GM21360 (cell line): Measurements from ENCODE around the gene PNPLA7.
"Not testable (repeated sequence)": the region's sequence is repeated elsewhere in the genome, so short reads cannot be mapped to it uniquely, and the experiment has no call there.

ENCODE experiments used
- ATAC-seq: cut with Tn5 transposase; IDR thresholded peaks from one replicate; pipeline ENCODE4 v1.9.1; 2021; ENCODE audit warnings: mild to moderate bottlenecking, moderate library complexity; ENCODE audit not compliant: unreplicated experiment

PNPLA7 gene

GRCh38 chr9:137452761-137453642, 97.2 kb downstream of the PNPLA7 start:
- no peak for ATAC-seq

GRCh38 chr9:137452006-137452760, 98.0 kb downstream of the PNPLA7 start:
- no peak for ATAC-seq

DNA sequence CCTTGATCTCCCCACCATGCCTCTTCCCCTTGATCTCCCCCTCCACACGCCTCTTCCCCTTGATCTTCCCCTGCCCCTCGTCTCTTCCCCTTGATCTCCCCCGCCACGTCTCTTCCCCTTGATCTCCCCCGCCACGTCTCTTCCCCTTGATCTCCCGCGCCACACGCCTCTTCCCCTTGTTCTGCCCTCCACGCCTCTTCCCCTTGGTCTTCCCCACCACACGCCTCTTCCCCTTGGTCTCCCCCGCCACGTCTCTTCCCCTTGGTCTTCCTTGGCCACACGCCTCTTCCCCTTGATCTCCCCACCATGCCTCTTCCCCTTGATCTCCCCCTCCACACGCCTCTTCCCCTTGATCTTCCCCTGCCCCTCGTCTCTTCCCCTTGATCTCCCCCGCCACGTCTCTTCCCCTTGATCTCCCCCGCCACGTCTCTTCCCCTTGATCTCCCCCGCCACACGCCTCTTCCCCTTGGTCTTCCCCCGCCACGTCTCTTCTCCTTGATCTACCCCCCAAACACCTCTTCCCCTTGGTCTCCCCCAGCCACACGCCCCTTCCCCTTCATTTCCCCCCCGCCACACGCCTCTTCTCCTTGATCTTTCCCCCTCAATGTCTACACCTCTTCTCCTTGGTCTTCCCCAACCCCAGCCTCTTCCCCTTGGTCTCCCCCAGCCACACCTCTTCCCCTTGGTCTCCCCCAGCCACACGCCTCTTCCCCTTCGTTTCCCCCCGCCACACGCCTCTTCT, 98.8 kb downstream of the PNPLA7 start:
- not testable (repeated sequence) for ATAC-seq

GRCh38 chr9:137450539-137451222, 99.5 kb downstream of the PNPLA7 start:
- ATAC-seq: not testable (repeated sequence)

DNA sequence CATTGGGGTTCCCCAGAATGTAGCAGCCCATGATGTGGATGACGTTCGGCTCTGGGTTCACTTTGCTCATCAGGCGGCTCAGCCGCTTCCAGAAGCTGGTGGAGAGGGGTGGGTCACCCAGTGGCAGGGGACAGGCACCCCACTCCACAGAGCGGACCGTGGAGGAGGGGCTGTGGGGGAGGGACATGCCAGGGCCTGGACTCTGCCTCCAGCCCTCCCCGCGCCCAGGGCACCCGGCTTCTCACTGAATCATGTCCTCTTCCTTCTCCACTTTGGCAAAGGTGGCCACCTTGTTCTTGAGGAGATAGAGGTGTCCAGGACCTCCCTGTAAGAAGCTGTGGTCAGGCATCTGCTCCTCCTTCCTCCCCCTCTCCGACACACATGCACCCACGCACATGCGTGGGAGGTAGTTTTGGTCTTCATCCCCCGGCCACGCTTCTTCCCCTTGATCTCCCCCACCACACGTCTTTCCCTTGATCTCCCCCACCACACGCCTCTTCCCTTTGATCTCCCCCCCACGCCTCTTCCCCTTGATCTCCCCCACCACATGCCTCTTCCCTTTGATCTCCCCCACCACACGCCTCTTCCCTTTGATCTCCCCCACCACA, 100.2 kb downstream of the PNPLA7 start:
- no peak for ATAC-seq

DNA sequence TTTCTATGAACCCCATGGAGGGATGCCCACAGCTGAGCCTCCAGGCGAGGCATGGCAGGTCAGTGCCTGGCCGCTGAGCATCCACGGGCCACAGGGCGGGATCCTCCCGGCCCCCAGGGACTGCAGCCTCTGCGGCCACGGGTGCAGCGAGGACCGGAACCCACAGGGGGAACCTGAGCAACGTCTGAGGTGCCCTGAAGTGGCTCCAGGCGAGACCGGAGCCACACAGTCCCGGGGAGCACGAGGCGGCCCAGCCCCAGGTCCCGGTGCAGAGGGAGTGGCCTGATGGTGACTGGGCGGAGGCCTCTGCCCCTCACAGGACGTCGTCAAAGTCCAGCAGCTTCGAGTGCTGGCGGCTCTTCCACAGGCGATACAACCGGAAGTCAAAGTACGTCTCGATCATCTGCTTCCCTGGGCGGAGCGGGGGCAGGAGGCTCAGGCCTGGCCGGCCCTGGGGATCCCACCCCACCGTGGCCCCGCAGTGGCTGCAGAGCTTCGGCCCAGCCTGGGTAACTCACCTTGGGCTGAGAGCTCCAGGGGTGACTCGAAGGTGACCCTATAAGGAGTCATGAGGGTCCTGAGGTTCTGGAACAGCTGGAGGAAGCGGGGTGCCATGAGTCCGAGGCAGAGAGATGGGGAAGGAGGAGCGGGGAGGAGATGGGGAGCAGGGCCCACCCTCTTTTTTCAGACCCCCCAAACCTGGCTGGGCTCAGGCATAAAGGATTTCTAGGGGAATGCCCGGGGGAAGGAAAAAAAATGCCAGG, 100.9 kb downstream of the PNPLA7 start:
- ATAC-seq: no peak

GRCh38 chr9:137448602-137448962, 101.6 kb downstream of the PNPLA7 start:
- no peak for ATAC-seq

DNA sequence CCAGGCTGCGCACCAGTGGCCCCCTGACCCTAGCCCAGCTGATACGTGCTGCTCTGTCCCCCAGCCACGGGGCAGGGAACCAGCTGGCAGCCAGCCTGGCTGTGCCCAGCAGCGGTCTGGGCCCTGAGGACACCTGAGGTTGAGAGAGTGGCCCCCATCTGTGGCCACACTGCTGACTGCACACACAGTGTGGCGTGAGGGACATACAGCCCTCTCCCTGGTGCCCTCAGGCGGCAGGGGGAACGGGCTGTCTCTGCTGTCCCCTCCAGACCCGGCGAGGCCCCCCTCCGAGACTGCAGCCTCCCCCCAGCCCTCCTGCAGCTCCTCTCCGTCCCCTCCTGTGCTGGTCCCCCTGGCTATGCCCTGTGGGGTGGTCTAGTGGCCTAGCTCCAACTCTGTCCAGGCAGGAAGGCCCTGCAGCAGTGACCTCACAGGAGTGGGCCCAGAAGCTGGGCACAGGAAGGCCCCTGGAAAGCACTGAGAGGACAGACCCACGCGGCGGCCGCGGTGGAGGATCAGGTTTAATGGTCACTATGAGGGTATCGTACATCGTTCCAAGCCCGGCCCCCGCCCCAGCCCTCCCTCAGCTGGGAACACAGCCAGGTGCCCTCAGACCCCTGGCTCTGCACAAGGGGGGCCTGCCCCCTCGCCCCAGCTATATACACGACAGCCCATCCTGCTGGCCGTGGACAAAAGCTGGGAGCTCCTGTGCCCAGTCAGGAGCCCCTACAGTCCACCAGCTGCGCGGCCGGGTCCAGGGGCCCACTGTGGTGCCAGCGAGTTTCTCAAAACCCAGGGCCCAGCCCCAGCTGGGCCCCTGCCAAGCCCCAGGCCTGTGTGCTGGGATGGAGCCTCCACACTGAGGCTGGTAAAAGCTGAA, 102.2 kb downstream of the PNPLA7 start:
- ATAC-seq: no peak

DNA sequence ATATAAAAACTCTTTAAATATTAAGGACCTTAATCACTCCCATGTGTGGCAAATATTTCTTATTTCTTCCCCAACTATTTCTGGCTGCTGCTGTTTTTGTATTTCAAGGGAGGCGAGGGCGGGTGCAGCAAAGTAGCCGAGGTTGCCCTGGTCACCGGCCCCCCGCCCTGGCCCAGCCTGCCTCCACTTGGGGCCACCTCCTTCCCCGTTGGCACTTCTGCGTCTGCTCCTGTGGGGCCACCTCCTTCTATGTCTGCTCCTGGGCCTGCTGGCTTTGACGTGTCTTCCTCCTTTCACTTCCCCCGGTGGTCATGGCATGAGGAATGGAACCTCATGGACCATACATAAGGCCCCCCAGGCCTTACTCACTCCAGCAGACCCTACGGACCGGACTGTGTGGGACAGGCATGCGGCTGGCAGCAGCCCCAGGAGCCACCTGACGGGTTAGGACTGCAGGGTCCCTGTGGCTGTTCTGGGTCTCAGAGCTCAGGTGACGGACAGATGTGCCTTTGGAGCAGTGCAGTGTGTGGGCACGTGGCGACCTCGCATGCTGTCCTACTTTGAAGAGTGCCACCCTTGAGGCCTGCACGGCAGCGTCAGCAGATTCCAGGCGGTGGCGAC, 103.2 kb downstream of the PNPLA7 start:
- ATAC-seq: no peak

DNA sequence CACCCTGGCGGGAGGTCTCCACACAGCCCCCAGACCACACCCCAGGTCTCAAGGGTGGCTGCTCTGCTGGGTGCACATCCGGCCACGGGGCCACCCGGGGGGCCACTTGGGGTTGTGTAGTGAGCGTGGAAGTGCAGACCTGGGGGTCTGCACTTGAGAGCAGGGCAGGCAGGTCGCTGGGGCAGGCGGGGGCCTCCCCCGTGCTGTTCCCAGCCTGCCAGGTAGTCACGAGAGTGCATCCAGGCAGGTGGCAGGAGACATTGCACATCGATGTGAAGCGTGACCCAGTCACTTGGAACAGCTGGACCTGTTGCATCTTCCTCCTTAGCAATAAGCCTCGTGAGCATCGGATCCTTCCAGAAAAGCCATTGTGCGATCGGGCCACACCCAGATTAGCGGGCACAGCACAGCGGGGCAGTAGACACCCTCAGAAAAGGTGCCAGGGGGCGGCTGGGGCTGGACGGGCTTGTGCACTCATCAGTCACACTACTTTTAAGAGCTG, 104.2 kb downstream of the PNPLA7 start:
- no peak for ATAC-seq

DNA sequence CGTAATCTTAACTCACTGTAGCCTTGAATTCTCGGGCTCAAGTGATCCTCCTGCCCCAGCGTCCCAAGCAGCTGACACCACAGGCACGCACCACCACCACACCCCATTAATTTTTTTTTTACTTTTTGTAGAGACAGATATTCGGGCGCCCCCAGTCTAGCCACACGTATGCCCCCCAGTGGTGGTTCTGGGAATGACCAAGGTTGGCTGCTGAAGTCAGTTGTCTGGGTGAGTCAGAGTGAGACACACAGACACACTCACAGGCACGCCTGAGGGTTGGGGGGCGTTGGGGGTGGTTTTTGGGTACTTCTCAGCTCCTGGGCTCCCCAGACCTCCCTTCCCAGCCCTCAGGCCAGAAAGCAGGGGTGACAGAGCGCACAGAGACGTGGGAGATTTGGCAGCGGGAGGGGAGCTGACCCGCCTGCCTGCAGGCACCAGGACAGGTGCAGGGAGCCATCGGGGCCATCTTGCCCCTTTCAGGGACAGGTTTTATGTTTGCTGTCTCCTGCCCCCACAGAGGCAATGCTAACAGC, 104.9 kb downstream of the PNPLA7 start:
- no peak for ATAC-seq

- no peak for ATAC-seq
Observed at GRCh38 chr9:137444106-137444790, 106.0 kb downstream of the PNPLA7 start.

DNA sequence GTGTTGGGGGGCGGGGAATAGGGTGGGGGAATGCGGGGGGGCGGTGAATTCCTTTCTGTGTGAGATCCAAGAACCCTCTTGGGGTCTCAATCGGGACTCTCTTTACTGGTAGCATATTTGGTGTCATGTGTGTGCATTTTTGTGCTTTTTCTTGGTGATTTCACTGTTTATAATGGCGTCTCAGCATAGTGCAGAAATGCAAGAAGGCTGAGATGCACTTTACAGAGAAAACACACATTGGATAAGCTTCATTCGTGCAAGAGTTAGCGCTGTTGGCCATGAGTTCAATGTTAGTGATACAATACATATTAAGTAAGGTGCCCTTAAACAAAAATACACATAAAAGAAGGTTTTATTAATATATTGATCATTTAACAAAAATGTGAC, 108.3 kb downstream of the PNPLA7 start:
- no peak for ATAC-seq

DNA sequence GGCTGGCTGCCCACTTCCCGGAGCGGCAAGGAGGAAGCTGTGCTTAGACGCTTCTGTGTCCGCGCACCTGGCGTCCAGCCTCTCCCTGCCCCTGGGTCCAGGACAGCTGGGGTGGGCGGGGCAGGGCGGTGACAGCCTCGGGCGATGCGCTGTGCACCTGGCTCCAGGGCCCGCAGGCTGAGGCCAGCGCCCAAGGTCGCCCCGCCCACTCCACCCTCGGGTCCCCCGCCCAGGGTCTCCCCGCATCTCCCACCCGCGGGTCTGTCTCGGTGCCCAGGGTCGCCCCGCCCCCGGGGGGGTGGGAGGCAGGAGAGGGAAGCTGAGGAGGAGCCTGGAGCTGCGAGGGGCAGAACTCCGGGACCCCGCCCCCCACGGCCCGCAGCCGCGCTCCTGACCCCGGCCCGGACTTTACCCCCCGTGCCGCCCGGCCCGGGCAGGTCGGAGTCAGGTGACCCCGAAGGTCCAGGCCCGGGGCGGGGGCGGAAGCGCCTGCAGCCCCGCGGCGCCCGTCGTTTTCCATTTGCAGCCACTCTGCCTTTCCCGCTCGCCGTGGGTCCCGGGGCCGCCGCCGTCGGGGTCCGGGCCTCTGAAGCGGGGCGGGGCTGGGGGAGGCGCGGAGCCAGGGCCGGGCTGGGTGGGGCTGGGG, 108.8 kb downstream of the PNPLA7 start, which contains the start of gene ENTPD8:
TSS of gene ENTPD8 (minus strand) at position 69 of the 646 bp plus-strand sequence. CDS start 3,072 bp downstream, outside the sequence.
- no peak for ATAC-seq

GRCh38 chr9:137439158-137439714, 111.0 kb downstream of the PNPLA7 start:
- no peak for ATAC-seq

DNA sequence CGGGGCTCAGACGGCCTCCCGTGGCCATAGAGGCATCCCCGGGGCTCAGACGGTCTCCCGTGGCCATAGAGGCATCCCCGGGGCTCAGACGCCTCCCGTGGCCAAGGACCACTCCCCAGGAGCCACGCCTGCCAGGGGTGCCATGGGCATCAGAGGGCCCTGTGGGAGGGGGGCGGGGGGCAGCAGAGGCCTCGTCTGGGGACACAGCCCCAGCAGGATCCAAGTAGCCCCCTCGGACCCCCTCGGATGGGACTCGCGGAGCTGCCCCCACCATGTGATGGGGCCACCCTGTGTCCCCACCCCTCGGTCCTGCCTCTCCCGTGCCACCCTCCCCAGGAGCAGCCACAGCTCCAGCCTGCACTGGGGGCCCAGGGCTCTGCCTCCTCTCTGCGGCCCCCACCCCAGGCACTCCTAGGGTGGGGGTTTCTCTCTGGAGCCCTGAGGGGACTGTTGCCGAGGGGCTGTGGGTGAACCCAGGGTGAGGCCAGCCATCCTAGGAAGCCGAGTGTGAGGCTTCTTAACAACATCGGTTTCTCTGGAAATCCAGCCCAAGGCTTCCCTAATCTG, 111.5 kb downstream of the PNPLA7 start:
- no peak for ATAC-seq
